Suprapubic skin (tissue), 4 donors: ENCODE measurements around the gene SMIM32. TPM values are rescaled to one million over a fixed set of nuclear protein-coding genes. Genes with fewer than 3 reads are reported as not detected.

Experiments
- DNase-seq, 2 donors: peaks; one replicate each; pipeline ENCODE4 v3.0.0-alpha.2; 2019; ENCODE audit warnings: low spot score in 2 of 2
- H3K27ac ChIP-seq: fragments of 200-600 bp; sonication (generic); one replicate; pipeline ENCODE4 v1.5.1; 2019
- H3K27me3 ChIP-seq: fragments of 200-600 bp; sonication (generic); one replicate; pipeline ENCODE4 v1.5.1; 2019
- H3K36me3 ChIP-seq: fragments of 200-600 bp; sonication (generic); one replicate; pipeline ENCODE4 v1.5.1; 2019
- H3K4me1 ChIP-seq: fragments of 200-600 bp; sonication (generic); one replicate; pipeline ENCODE4 v1.5.1; 2019
- H3K4me3 ChIP-seq: fragments of 200-600 bp; sonication (generic); one replicate; pipeline ENCODE4 v1.5.1; 2019; ENCODE audit warnings: mild to moderate bottlenecking
- H3K9me3 ChIP-seq: fragments of 200-600 bp; sonication (generic); one replicate; pipeline ENCODE4 v1.5.1; 2019
- EP300 ChIP-seq: sonication (generic); formaldehyde crosslinking; IDR thresholded peaks from one replicate; pipeline ENCODE4 v1.6.1; 2017; ENCODE audit warnings: antibody characterized with exemption
- POLR2A ChIP-seq, 2 donors: fragments of 450-650 bp; IDR thresholded peaks; one replicate each; pipeline ENCODE4 v1.6.1; 2017; ENCODE audit warnings: antibody characterized with exemption in 2 of 2, mild to moderate bottlenecking in 2 of 2, moderate library complexity in 2 of 2
- POLR2AphosphoS5 ChIP-seq, 3 donors: sonication (generic); formaldehyde crosslinking; IDR thresholded peaks; one replicate each; pipeline ENCODE4 v1.6.1; 2017; ENCODE audit warnings: antibody characterized with exemption in 3 of 3
- WGBS: methylation state at CpG from one replicate; pipeline ENCODE4 v1.1.5; 2018; 5-methylcytosine and 5-hydroxymethylcytosine counted together
- total RNA-seq, 4 donors: library from RNA; depleted of rRNA; stranded (reverse); fragments of >200 nt; gene quantifications; one replicate each; pipeline ENCODE4 v1.1.0, GENCODE V29; 2016
- TF ChIP-seq, protein P1 (sequence below), 2 donors: fragments of 200-600 bp in 1 of 2; fragments of 450-650 bp in 1 of 2; sonication (generic) in 1 of 2; IDR thresholded peaks; one replicate each; pipeline ENCODE4 v1.5.1; 2016 to 2019; ENCODE audit warnings: antibody characterized with exemption in 2 of 2, mild to moderate bottlenecking in 1 of 2, moderate library complexity in 1 of 2

Gene SMIM32
- total RNA-seq, 4 donors from 2014 or later = not detected

GRCh38 chr5:136212252-136212721, 19.3 kb upstream of the SMIM32 start:
- Histone ChIP-seq H3K27me3 (peaks cover 26% of the 10 kb centered on the region), H3K4me3 (no peak overlapping the region), H3K9me3 (no peaks in the 10 kb centered on the region), H3K36me3 (no peaks in the 10 kb centered on the region), H3K27ac (no peak overlapping the region), H3K4me1 (no peaks in the 10 kb centered on the region)
- TF ChIP-seq, protein P1, sequence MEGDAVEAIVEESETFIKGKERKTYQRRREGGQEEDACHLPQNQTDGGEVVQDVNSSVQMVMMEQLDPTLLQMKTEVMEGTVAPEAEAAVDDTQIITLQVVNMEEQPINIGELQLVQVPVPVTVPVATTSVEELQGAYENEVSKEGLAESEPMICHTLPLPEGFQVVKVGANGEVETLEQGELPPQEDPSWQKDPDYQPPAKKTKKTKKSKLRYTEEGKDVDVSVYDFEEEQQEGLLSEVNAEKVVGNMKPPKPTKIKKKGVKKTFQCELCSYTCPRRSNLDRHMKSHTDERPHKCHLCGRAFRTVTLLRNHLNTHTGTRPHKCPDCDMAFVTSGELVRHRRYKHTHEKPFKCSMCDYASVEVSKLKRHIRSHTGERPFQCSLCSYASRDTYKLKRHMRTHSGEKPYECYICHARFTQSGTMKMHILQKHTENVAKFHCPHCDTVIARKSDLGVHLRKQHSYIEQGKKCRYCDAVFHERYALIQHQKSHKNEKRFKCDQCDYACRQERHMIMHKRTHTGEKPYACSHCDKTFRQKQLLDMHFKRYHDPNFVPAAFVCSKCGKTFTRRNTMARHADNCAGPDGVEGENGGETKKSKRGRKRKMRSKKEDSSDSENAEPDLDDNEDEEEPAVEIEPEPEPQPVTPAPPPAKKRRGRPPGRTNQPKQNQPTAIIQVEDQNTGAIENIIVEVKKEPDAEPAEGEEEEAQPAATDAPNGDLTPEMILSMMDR (IDR thresholded peaks at IDR 0.05) = peak; percentile 55 to 84
- TF ChIP-seq POLR2AphosphoS5 (IDR thresholded peaks at IDR 0.05) (no peak), EP300 (no peak), POLR2A (IDR thresholded peaks at IDR 0.05) (no peak)
- peak in 1 of 2 donors; percentile 71 for DNase-seq
- 37% methylated on average over 10 of the region's 10 CpGs for WGBS

DNA sequence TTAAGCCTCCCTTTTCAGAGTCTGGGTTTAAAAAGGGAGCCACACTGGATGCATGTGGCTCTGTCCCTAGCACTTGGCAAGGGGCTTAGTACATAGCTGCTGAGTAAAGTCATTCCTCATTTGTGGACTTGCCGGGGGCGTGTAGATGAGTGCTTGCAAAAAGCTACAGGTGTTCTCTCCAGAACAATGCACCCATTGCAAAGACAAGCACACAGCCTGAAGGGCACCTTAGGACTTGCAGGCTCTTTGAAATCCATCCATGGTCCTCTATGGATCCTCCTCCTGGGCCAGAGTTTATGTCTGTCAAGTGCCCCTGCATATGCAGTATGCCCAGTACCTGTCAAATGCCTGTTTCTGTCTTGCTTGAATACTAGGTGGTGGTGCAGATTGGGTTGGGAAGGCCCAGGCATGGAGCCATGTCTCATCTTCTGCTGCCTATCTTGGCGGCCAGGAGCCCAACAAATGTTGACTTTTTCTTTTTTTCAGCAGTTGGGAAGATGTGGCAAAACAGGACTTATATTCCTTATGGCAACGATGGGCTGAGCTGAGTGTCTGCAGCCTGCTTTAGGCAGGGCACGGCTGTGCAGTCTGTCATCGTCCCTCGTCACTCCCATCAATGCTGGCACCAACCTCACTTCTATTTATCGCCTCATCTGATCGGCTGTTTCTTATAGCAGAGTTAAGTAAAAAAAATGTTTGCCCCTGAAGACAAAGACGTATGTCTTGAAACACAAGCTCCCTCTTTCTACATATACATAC, 18.5 kb upstream of the SMIM32 start:
- no peak overlapping the region for H3K27ac ChIP-seq
- TF ChIP-seq EP300 = no peak
- TF ChIP-seq POLR2A (IDR thresholded peaks at IDR 0.05) = no peak
- no peak for TF ChIP-seq POLR2AphosphoS5 (IDR thresholded peaks at IDR 0.05)
- TF ChIP-seq, protein P1 (IDR thresholded peaks at IDR 0.05) = no peak
- DNase-seq = no peak
- H3K4me1 ChIP-seq = no peaks in the 10 kb centered on the region
- peaks cover 26% of the 10 kb centered on the region for H3K27me3 ChIP-seq
- no peaks in the 10 kb centered on the region for H3K36me3 ChIP-seq
- no peak overlapping the region for H3K4me3 ChIP-seq
- 73% methylated on average over 10 of the region's 10 CpGs for WGBS
- no peaks in the 10 kb centered on the region for H3K9me3 ChIP-seq

GRCh38 chr5:136210259-136210658, 17.3 kb upstream of the SMIM32 start:
- Histone ChIP-seq H3K27me3 (peaks cover 26% of the 10 kb centered on the region), H3K27ac (no peak overlapping the region), H3K4me3 (no peak overlapping the region), H3K9me3 (no peaks in the 10 kb centered on the region), H3K4me1 (no peaks in the 10 kb centered on the region), H3K36me3 (no peaks in the 10 kb centered on the region)
- 80% methylated on average over 4 of the region's 4 CpGs for WGBS
- no peak for DNase-seq
- TF ChIP-seq POLR2AphosphoS5 (IDR thresholded peaks at IDR 0.05) (no peak), POLR2A (IDR thresholded peaks at IDR 0.05) (no peak), EP300 (no peak)
- TF ChIP-seq, protein P1 (IDR thresholded peaks at IDR 0.05) = no peak

DNA sequence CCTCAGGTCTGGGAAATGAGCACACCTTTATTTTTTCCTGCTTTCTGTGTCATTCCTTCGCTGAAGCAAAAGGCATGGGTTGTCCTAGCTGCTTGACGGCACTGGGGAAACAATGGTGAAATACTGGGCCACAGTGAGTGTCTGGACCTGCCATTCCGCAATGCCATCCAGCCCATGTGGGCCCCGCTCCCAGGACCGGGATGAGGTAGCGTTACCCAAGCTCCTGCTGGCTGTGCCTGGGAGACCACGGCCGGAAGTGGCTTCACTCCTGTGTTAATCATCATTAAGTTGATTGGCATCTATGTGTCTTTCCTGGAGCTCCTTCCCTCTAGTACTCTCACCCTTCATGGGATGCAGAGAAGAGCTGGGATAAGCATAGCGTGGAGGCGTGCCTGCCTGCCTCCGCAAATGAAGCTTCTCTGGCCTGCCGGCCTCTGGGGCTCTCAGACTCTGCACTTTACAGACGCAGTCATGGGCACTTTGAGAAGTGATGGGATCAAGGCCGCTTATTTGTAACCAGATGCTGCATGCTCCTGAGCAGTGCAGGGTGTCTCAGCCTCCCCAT, 16.5 kb upstream of the SMIM32 start:
- Histone ChIP-seq H3K9me3 (no peaks in the 10 kb centered on the region), H3K27me3 (peaks cover 26% of the 10 kb centered on the region), H3K27ac (no peak overlapping the region), H3K4me3 (no peak overlapping the region), H3K4me1 (no peaks in the 10 kb centered on the region), H3K36me3 (no peaks in the 10 kb centered on the region)
- WGBS = 93% methylated on average over 10 of the region's 14 CpGs
- DNase-seq = no peak
- TF ChIP-seq POLR2AphosphoS5 (IDR thresholded peaks at IDR 0.05) (no peak), EP300 (no peak), POLR2A (IDR thresholded peaks at IDR 0.05) (no peak)
- TF ChIP-seq, protein P1 (IDR thresholded peaks at IDR 0.05) = no peak

DNA sequence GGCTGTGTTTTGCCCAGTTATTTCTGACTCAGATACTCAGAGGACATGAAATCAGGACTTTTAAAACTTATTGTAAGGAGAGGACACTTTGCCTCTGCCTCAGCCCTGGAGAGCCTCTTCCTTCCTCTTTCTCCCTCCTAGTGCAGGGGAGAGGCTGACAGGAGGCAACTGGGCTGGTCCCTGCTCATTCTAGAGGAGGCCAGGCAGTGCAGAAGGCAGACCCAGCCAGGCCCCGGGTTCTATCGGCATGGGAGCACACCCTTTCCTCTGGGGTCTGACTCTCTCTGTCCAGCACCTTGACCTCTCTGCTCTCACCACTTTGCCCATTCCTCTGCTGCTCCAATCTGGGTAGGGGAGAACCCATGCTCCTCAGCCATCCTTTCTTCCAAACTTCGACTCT, 16.0 kb upstream of the SMIM32 start:
- H3K4me1 ChIP-seq = no peaks in the 10 kb centered on the region
- H3K4me3 ChIP-seq = no peak overlapping the region
- no peak for TF ChIP-seq POLR2AphosphoS5 (IDR thresholded peaks at IDR 0.05)
- TF ChIP-seq EP300 = no peak
- TF ChIP-seq POLR2A (IDR thresholded peaks at IDR 0.05) = no peak
- TF ChIP-seq, protein P1 (IDR thresholded peaks at IDR 0.05) = no peak
- H3K9me3 ChIP-seq = no peaks in the 10 kb centered on the region
- H3K27ac ChIP-seq = no peak overlapping the region
- H3K27me3 ChIP-seq = peaks cover 24% of the 10 kb centered on the region
- no peaks in the 10 kb centered on the region for H3K36me3 ChIP-seq
- 88% methylated on average over 3 of the region's 3 CpGs for WGBS
- DNase-seq = no peak
